Upper lobe of left lung (tissue), 6 donors: Measurements from ENCODE around the gene ANKRD17. TPM values are rescaled to one million over a fixed set of nuclear protein-coding genes. Genes with fewer than 3 reads are reported as not detected.

Experiments
- ATAC-seq, 2 donors: fragments of 200-7000 bp; cut with Tn5 transposase; one replicate each; pipeline ENCODE4 v1.9.1; 2022; ENCODE audit warnings: mild to moderate bottlenecking in 2 of 2, moderate library complexity in 2 of 2; ENCODE audit not compliant: low FRiP score in 2 of 2
- DNase-seq, 2 donors: peaks; one replicate each; pipeline ENCODE4 v3.0.0-alpha.2; 2019 to 2020
- H3K27ac ChIP-seq, 4 donors: fragments of 200-600 bp; sonication (generic); one replicate each; pipeline ENCODE4 v1.5.1; 2016 to 2019
- H3K27me3 ChIP-seq, 4 donors: fragments of 200-600 bp; sonication (generic); one replicate each; pipeline ENCODE4 v1.5.1; 2017 to 2019
- H3K36me3 ChIP-seq, 4 donors: fragments of 200-600 bp; sonication (generic); one replicate each; pipeline ENCODE4 v1.5.1; 2016 to 2019
- H3K4me1 ChIP-seq, 4 donors: fragments of 200-600 bp; sonication (generic); one replicate each; pipeline ENCODE4 v1.5.1; 2018 to 2019
- H3K4me3 ChIP-seq, 4 donors: fragments of 200-600 bp; sonication (generic); one replicate each; pipeline ENCODE4 v1.5.1; 2017 to 2019; ENCODE audit warnings: mild to moderate bottlenecking in 2 of 4, moderate library complexity in 1 of 4
- H3K9me3 ChIP-seq, 4 donors: fragments of 200-600 bp; sonication (generic); one replicate each; pipeline ENCODE4 v1.5.1; 2018 to 2019
- EP300 ChIP-seq, 4 donors: sonication (generic); formaldehyde crosslinking; IDR thresholded peaks; one replicate each; pipeline ENCODE4 v1.5.1; 2017; ENCODE audit warnings: antibody characterized with exemption in 4 of 4, control low read depth in 2 of 4
- POLR2A ChIP-seq, 4 donors: fragments of 450-650 bp; IDR thresholded peaks; one replicate each; pipeline ENCODE4 v1.5.1; 2016 to 2017; ENCODE audit warnings: antibody characterized with exemption in 4 of 4, mild to moderate bottlenecking in 2 of 4
- POLR2AphosphoS5 ChIP-seq, 2 donors: sonication (generic); formaldehyde crosslinking; IDR thresholded peaks; one replicate each; pipeline ENCODE4 v1.5.1; 2017; ENCODE audit warnings: antibody characterized with exemption in 2 of 2
- WGBS, 2 donors: methylation state at CpG; one replicate each; pipeline ENCODE4 v1.1.5; 2017 to 2018; 5-methylcytosine and 5-hydroxymethylcytosine counted together
- total RNA-seq, 6 donors: library from RNA; depleted of rRNA in 4 of 6; stranded (reverse); fragments of >200 nt in 4 of 6; gene quantifications; one replicate each; pipeline versions ENCODE4 v1.1.0 to v1.2.1, GENCODE V29; 2016 to 2021
- TF ChIP-seq, protein P1 (sequence below), 6 experiments: fragments of 450-650 bp in 4 of 6; fragments of 200-600 bp in 2 of 6; sonication (generic) in 2 of 6; IDR thresholded peaks; one replicate each; pipeline ENCODE4 v1.5.1; 2016 to 2019; ENCODE audit warnings: antibody characterized with exemption in 6 of 6
- donor health status: DM: no; HTN: no; CAD: no; lungs with moderate emphysema.
- donor health status: DM: no; HTN: yes; CAD: no; lungs with severe emphysema.

Gene ANKRD17
- total RNA-seq, 6 donors from 2014 or later = 49.7 to 103 (median 61.2) TPM

- ATAC-seq = no peak
- H3K4me1 ChIP-seq = peaks cover 6 to 27% (median 13%) of the 10 kb centered on the region in 4 donors
- H3K9me3 ChIP-seq = no peaks in the 10 kb centered on the region
- H3K27ac ChIP-seq = peak overlapping the region in 1 of 4 donors; percentile 24
- no peak for DNase-seq
- WGBS, 2 donors = 80 to 82% methylated on average over 2 of the region's 2 CpGs
- H3K27me3 ChIP-seq = no peaks in the 10 kb centered on the region
- no peak overlapping the region for H3K4me3 ChIP-seq
- H3K36me3 ChIP-seq = peaks cover 0 to 2% (median 0%) of the 10 kb centered on the region in 4 donors
- TF ChIP-seq POLR2AphosphoS5 (IDR thresholded peaks at IDR 0.05) = no peak
- TF ChIP-seq POLR2A (IDR thresholded peaks at IDR 0.05) = no peak
- TF ChIP-seq, protein P1, sequence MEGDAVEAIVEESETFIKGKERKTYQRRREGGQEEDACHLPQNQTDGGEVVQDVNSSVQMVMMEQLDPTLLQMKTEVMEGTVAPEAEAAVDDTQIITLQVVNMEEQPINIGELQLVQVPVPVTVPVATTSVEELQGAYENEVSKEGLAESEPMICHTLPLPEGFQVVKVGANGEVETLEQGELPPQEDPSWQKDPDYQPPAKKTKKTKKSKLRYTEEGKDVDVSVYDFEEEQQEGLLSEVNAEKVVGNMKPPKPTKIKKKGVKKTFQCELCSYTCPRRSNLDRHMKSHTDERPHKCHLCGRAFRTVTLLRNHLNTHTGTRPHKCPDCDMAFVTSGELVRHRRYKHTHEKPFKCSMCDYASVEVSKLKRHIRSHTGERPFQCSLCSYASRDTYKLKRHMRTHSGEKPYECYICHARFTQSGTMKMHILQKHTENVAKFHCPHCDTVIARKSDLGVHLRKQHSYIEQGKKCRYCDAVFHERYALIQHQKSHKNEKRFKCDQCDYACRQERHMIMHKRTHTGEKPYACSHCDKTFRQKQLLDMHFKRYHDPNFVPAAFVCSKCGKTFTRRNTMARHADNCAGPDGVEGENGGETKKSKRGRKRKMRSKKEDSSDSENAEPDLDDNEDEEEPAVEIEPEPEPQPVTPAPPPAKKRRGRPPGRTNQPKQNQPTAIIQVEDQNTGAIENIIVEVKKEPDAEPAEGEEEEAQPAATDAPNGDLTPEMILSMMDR (IDR thresholded peaks at IDR 0.05) = no peak
- TF ChIP-seq EP300 (IDR thresholded peaks at IDR 0.05) = no peak
Observed at GRCh38 chr4:73213916-73214653, 44.5 kb downstream of the ANKRD17 start.

- ATAC-seq = no peak
Observed at GRCh38 chr4:73212982-73213730, 45.4 kb downstream of the ANKRD17 start.

GRCh38 chr4:73211968-73212367 lies 46.6 kb downstream of the ANKRD17 start:
- 84 to 91% methylated on average over 1 of the region's 1 CpG for WGBS, 2 donors
- Histone ChIP-seq H3K4me3 (no peak overlapping the region), H3K9me3 (no peaks in the 10 kb centered on the region), H3K27ac (no peak overlapping the region), H3K36me3 (peaks cover 0 to 2% (median 0%) of the 10 kb centered on the region in 4 donors), H3K4me1 (peaks cover 6 to 23% (median 13%) of the 10 kb centered on the region in 4 donors), H3K27me3 (no peaks in the 10 kb centered on the region)
- DNase-seq (no peak), ATAC-seq (no peak)
- TF ChIP-seq POLR2A (IDR thresholded peaks at IDR 0.05) = no peak
- TF ChIP-seq, protein P1 (IDR thresholded peaks at IDR 0.05) = no peak
- no peak for TF ChIP-seq EP300 (IDR thresholded peaks at IDR 0.05)
- TF ChIP-seq POLR2AphosphoS5 (IDR thresholded peaks at IDR 0.05) = no peak

More at GRCh38 chr4:73212982-73213730, 45.4 kb downstream of the ANKRD17 start:
- 97 to 100% methylated on average over 1 of the region's 1 CpG for WGBS, 2 donors
- Histone ChIP-seq H3K9me3 (no peaks in the 10 kb centered on the region), H3K4me3 (no peak overlapping the region), H3K36me3 (peaks cover 0 to 2% (median 0%) of the 10 kb centered on the region in 4 donors), H3K27ac (peak overlapping the region in 1 of 4 donors; percentile 24), H3K27me3 (no peaks in the 10 kb centered on the region), H3K4me1 (peaks cover 6 to 23% (median 13%) of the 10 kb centered on the region in 4 donors)
- no peak for DNase-seq
- TF ChIP-seq EP300 (IDR thresholded peaks at IDR 0.05) (no peak), POLR2AphosphoS5 (IDR thresholded peaks at IDR 0.05) (no peak)

- no peak for TF ChIP-seq EP300 (IDR thresholded peaks at IDR 0.05)
- TF ChIP-seq, protein P1 (IDR thresholded peaks at IDR 0.05) = no peak
Observed at GRCh38 chr4:73208376-73208775, 50.2 kb downstream of the ANKRD17 start.

GRCh38 chr4:73206236-73206635 lies 52.4 kb downstream of the ANKRD17 start:
- ATAC-seq (no peak), DNase-seq (no peak)
- peaks cover 0 to 6% (median 2%) of the 10 kb centered on the region in 4 donors for H3K4me1 ChIP-seq
- H3K4me3 ChIP-seq = no peak overlapping the region
- WGBS, 2 donors = 98 to 99% methylated on average over 3 of the region's 3 CpGs
- no peaks in the 10 kb centered on the region for H3K9me3 ChIP-seq
- H3K27ac ChIP-seq = no peak overlapping the region
- no peaks in the 10 kb centered on the region for H3K36me3 ChIP-seq
- no peak for TF ChIP-seq POLR2AphosphoS5 (IDR thresholded peaks at IDR 0.05)
- TF ChIP-seq, protein P1 (IDR thresholded peaks at IDR 0.05) = no peak
- TF ChIP-seq POLR2A (IDR thresholded peaks at IDR 0.05) = no peak
- TF ChIP-seq EP300 (IDR thresholded peaks at IDR 0.05) = no peak
- no peaks in the 10 kb centered on the region for H3K27me3 ChIP-seq

More at GRCh38 chr4:73208376-73208775, 50.2 kb downstream of the ANKRD17 start:
- no peaks in the 10 kb centered on the region for H3K9me3 ChIP-seq
- H3K36me3 ChIP-seq = peaks cover 0 to 2% (median 0%) of the 10 kb centered on the region in 4 donors
- H3K27ac ChIP-seq = no peak overlapping the region
- ATAC-seq (no peak), DNase-seq (no peak)
- H3K27me3 ChIP-seq = no peaks in the 10 kb centered on the region
- H3K4me3 ChIP-seq = no peak overlapping the region
- peaks cover 0 to 12% (median 5%) of the 10 kb centered on the region in 4 donors for H3K4me1 ChIP-seq
